NCI-H82 treated with DMSO at 0.1 percent for 48 hours (cell line): ENCODE measurements around the gene RPL27.

Experiments
- DNase-seq: peaks from one replicate; lab custom pipeline; 2025; ENCODE audit not compliant: unreplicated experiment; lab: John Stamatoyannopoulos, UW

The RPL27 gene

DNA sequence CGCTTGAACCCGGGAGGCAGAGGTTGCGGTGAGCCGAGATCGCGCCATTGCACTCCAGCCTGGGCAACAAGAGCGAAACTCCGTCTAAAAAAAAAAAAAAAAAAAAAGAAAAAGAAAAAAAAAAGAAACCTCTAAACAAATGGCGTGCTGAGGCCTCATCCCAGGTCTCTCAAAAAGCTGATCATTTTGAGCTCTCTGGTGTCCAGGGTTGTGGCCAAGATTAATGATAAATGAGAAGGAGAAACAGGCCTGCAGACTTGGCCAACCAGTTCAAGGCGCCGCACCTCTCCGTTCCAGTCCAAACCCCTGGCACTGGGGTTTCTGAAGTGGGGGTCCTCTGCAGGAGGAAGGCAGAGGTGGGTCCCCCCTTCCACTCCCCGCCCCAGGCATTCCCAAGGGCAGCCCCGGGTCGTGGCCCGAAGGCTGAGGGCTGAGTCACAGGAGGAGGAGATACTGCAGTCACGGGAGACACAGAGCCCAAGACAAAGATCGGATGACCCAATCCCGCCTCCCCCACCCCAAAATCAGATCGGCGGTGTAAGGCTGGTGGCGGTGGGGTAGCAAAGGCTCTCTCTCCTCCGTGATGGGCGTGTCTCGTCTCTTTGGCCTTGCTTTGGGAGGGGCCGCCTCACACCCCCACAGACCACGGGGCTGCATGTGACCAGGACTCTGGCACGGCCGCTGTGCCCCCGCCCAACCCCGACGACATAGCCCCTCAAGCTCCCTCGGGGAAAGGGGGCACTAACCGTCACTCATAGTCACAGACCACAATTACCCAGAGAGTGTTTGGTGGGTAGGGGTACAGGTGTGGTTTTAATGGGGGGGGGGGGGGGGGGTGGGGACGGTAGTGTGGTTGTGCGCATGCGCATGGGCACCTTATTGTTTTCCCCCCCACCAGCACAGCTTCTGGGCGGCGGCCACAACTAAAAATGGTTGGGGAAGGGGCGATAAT is 22.8 kb downstream of the RPL27 start:
- no peak for DNase-seq

DNA sequence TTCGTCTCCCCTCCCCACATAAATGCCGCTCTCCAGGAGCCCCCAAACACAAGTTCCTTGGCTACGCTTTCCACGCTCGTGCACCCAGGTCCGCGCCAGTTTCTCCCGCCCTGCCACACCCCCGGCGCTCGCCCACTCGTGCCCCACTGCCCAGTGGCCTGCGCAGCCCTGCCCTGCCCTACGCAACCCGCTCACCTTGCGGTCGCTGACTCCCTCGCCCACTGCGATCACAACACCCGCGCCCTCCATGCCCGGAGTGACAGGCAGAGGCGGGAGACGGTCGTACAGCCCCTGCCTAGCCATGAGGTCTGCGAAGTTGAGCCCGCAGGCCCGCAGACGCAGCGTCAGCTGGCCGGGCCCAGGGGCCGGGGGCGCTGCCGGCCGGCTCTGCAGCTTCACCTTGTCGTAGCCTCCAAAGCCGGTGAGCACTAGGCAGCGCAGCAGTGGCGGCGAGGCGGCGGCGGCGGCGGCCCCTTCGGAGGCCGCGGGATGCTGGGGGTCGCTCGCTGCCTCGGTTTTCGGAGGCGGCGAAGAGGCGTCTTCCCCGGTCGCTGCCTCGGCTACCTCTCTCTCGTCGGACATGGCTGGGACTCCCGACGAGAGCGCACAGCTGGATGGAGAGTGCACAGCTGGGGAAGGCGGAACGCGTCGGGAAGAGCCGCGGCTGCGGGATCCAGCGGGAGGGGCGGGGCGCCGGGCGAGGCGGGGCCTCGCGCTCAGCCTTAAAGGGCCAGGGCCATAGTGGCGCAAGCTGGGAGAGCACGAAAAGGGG is 23.7 kb downstream of the RPL27 start, which contains the start of gene VAT1:
Gene VAT1 (minus strand): TSS at position 645 of the 772 bp plus-strand sequence. CDS start 63 bp downstream, at position 582.
- DNase-seq = peak; percentile 67

DNA sequence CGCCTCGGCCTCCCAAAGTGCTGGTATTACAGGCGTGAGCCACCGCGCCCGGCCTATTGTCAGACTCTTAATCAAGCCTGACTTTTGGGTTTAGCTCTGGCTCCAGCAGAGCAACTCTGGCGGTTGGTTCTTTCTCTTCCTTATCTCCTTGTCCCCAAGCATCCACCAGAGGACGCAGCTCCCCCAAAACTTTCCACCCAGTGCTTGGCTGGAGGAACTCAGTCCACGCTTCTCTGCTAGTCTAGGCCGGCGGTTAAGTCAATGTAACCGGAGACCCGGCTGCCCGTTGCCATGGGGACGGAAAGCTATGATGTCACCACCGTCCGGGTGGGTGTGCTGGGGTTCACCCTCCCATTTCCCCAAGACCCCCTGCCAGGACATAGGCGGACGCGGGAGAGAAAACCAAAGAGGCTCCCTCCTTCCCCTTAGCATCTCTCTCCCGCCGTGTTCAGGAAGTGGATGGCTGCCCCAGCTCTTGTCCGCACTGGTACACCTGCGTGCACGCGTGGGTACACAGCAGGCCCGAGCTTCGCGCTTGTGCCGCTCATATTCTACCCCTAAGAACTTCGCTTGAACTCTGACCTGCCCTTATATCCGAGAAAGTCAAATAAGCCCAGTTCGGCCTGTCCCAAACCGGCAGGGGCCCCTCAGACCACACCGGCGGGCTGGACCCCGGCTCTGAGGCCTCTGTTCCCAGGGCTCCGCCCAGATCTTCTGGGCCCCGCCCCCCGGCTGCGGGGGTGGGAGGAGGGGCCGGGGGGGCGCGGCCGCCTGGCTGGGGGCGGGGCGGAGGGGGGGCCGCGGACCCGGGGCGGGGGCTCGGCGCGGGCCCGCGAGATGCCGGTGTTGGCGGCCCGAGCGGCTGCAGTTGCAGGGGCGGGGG is 26.4 kb downstream of the RPL27 start, which contains the start of gene RND2:
Gene RND2 (plus strand): TSS at position 825 of the 883 bp plus-strand sequence. CDS start 117 bp downstream, outside the sequence.
- DNase-seq = peak; percentile 82

DNA sequence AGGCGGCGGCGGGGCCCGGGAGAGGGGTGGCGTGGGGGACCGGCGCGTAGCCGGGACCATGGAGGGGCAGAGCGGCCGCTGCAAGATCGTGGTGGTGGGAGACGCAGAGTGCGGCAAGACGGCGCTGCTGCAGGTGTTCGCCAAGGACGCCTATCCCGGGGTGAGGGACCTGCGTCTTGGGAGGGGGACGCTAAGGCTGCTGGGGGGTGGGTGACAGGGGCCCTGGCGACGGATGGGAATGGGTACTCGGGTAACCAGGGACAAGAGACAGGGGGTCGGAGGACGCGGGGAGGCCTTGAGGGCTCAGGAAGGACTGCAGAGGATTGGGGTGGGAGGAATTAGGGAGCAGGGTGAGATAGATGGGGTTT is 27.1 kb downstream of the RPL27 start:
- no peak for DNase-seq

DNA sequence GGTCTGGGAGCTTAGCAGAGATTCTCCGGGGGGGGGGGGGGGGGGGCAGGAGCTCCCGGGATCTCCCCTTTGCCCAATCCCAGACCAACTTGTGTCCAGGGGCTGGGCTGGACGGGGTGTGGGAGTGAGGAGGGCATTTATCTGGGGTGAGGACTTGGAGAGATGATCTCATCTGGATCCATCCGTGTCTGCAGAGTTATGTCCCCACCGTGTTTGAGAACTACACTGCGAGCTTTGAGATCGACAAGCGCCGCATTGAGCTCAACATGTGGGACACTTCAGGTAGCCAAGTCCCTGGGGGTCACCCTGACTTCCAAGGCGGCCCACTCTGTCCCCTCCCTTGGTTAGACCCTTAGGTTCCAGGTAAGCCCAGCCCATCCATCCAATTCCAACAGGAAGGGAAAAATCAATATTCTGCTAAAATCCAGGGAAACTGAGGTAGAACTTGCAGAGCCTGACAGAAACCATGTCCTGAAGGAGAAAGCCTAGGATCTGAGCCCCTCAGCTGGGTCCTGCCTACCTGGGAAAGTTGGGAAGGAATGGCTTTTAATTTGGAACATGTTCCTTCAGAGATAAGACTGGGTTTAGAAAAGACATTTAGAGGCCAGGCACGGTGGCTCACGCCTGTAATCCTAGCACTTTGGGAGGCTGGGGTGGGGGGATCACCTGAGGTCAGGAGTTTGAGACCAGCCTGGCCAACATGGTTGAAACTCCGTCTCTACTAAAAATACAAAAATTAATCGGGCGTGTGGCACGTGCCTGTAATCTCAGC is 27.7 kb downstream of the RPL27 start:
- no peak for DNase-seq

DNA sequence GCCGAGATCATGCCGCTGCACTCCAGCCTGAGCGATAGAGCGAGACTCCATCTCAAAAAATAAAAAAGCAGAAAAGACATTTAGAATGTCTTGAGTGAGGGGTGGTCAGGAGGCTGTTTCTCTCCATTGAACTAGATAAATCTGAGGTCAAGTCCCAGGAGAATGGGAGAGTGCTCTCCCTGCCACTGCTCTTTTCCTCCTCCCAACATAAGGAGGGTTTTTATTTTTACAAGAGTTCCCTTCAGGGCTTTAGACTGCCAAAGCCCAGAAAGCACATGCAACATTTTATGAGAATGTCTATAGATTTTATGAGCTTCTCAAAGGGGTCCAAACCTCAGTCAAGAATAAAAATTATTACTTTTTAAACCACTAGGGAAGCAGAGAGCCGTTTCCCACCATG is 28.4 kb downstream of the RPL27 start:
- DNase-seq = no peak

DNA sequence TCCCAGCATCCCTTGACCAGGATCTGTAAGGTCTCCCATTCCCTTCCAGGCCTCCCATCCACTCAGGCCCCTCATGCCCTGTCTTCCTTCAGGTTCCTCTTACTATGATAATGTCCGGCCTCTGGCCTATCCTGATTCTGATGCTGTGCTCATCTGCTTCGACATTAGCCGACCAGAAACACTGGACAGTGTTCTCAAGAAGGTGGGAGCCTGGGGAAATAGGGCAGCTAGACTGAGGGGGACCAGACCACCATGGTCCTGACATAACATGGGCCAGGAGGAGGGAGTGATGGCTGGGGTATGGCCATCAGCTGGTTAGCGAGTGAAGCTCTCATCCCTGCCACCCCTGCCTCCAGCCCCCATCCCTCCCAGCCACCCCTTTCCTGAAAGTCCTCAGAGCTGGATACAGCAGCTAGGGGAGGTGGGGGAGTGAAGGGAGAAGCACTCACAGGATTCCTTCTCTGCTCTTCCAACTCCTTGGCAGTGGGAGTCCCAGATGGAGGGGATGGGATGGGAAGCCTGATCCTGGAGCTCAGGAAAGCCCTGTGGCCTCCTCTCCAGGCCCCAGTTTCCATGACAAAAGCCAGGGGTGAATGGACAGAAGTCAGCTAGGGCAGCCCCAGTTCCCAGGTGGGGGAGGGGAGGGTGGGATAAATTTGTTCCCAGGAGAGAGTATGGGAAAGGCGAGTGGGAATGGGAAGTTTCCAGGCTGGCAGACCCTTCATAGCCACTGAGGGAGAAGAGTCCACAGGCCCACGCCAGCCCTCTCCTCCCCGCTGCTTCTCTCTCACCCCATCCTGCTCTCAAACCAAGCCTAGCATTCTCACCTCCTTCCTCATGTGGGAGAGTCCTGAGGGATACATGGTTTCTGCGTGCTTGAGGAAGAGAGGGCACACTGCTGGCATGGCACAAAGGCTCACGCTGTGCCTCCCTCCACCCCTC is 29.1 kb downstream of the RPL27 start:
- DNase-seq = no peak

DNA sequence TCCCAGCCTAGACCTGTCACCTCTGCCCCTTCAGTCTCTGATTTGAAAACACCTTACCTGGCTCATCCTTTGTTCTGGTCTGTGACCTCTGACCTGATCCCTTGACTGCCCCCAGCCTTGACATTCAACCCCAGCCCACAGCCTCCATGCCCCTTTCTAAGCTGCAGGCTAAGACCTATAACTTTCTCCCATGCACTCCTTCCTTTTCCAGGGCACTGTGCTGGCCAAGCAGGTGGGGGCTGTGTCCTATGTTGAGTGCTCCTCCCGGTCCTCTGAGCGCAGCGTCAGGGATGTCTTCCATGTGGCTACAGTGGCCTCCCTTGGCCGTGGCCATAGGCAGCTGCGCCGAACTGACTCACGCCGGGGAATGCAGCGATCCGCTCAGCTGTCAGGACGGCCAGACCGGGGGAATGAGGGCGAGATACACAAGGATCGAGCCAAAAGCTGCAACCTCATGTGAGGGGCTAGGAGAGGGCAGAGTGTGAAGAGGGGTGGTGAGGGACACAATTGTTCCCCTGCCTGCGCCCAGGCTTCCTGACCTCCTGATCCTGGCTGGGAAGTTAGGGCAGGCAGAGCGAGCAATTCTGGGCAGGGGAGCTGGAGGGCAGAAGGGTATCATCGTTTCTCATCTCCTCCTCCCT is 30.1 kb downstream of the RPL27 start:
- DNase-seq = no peak

DNA sequence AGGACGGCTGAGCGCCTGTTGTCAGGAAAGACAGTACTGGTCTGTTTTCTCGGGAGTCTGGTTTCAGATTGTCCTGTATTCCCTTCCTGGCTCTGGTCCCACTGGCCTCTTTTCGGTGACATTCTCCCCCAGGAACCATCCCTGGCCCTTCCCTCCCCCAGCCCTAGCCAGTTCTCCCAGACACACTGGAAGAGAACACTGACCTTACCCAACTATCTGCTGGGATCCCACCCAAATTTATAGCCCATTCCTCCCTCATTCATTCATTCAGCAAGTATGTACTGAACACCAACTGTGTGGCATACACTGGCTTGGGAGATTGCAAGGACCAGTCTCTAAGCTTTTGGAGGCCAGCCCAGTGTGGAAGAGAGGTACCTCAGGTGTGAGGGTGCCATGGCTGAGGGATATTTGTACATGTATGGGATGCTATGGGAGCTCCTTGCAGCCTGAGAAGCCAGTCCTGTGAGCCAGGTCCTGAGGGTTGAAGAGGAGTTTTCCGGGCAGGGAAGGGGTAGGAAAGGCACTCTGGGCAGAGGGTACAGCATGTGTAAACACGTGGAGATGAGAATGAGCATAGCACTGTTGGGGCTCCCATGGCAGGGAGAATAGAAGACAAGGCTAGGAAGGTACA is 32.0 kb downstream of the RPL27 start:
- DNase-seq = no peak

DNA sequence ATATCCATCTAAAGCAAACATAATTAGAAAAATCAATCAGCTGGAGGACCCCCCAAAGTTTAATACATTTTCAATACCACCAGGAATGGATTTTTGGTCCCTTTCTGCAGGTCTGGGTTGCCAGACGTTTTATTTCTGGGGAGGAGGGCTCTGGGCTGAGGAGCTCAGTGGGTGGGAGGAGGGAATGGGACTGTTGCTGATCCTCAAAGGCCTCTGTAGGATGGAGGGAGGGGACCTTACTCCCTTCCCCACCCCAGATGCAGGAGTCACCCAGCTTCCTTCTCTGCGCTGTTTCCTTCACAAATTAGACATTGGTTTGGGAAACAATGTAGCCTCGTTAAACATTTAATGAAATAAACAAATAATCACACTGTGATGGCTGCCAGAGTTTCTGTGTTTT is 33.4 kb downstream of the RPL27 start:
- DNase-seq = no peak

DNA sequence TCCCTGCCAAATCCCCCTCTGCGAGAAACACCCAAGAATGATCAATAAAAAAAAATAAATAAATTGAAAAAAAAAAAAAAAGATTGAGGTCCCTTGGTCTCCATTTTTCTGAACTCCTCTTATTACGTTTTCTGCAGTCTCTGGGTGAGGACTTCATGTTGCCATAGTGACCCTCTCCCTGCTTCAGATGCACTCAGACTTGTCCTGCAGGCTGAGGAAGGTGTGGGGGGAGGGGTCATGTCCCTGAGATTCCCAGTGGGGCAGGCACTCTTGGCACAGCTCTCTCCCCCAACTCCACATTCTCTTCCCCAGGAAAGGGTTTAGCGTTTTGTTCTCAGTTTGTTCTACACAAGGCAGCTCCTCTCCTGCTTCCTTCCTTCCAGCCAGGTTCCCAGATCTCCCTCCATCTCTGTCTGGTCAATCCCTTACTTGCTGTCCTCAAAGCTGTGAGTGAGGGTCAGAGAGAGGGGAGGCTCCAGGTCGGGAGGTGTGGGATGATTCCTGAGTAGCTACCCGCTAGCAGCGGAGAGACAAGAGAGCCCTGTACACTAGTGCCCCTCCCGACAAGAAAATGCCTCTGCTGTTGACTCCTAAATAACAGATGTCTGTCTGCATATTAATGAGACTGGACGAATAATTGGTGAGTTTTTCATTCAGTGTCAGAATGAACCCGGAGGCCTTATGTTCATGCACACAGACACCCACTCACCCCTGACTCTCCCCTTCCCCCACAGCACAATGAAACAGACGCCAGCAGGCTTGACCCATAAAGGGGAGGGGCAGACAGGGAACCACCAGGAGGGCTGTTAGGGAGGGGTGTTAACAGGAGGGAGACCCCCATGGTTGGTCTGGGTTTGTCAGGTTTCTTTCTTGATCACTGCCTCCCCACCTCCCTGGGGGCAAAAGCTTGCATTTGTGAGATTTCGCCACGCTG is 36.0 kb downstream of the RPL27 start:
- DNase-seq = peak; percentile 55

DNA sequence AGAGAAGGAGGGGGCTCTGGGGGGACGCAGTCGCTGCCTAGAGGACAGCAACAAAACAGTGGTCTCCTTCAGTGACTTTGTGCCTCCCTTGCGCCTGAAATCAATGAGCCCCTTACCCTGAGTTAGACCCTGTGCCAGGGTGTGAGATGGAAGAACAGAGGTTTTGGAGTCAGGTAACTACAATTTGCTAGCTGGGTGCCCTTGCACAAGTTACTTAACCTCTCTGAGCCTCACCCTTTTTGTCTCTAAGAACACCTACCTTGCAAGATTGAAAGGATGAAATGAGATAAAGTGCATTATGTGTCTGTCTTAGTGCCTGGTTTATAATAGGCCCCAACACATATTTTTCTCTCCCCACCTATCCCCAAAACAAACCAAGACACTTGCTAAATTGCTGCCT is 36.7 kb downstream of the RPL27 start:
- DNase-seq = no peak

DNA sequence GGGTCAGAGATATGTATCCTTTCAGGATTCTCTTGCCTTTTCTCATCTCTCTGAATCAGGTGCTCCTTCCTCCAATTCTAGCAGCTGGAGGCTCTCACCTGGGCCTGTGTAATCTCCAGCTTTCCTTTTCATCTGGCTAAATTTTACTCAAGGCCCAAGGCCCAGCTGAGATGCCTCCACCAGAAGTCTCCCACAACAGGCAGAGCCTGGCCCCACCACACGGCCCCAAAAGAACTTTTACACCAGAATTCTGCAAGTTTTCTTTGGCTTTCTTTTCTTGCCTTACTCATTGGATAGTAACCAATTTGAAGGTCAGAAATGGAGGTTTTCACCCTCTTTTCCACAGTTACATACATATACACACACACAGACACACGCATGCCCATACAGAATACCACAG is 41.4 kb downstream of the RPL27 start:
- DNase-seq = no peak

DNA sequence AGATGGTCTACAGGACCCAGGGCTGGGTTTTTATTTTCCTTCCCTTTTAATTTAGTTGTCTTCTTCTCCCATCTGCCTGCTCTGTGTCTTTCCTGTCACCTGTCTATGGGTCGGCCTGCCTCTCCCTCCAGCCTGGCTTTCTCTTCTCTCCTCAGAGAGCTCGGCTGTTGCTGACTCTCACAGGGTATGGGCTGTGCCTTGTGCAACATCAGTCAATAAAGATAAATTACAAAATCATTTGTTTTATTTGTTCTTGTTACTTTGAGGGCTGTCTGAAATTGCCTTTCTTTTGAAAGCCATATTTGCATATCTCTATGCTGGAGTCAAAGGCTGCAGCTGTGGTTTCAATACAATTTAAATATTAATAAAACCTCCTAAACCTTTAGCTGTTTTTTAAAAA is 42.4 kb downstream of the RPL27 start:
- DNase-seq = no peak

DNA sequence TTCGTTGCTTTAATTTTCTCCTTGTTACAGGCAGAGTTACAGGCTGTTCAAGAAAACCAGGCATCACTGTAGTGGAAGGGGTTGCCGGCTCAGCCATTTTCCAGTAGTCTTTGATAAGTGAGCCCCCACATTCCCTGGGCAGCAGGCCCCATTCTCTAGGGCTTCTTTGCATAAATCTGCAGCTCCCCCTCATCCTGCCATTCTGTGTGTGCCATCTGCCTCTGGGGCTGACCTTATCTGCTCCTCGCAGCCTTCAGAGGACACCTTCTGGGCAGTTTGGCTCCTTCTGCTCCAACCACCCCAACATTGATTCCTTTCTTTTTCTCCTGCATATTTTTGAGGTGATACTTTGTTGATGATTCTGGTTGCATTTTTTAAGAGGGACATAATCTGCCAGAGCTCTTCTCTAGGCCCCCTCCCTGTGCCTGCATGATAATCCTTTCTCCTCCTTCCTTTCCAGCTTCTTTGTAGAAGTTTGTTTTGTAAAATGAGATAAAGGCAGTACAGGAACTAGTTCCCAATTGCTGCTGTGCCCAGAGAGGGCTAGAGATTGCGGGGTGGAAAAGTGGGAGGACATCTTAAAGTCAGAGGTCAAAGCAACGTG is 43.9 kb downstream of the RPL27 start:
- DNase-seq = peak; percentile 34

DNA sequence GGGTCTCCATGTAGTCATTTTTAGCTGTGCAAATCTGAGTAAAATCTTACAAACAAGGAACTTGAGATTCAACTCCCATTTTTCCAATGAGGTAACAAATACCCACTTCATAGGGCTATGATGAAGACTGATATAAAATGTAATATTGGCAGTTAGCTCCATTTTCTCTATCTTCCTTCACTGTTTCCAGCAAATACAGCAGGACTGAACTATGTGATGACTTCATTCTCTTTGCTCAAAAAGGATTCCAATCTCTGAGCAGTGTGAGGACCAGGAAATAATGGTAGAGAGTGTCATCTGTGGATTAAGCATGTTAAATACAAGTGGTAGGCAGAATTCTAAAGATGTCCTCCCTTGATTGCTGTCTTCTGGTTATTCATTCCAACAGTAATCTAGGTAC is 45.1 kb downstream of the RPL27 start:
- no peak for DNase-seq

DNA sequence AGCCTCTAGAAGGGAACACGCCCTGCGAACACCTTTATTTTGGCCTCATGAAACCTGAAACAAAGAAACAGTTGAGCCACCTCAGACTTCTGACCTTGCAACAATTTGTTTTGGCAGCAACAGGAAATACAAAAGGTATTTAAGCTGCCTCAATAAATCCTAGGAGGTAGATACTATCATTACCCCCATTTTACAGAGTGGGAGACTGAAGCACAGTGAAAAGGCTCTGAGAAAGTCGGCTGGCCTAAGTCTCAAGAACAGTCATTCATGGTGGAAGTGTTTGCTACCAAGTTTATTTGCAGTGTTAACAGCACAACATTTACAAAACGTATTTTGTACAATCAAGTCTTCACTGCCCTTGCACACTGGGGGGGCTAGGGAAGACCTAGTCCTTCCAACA is 45.8 kb downstream of the RPL27 start:
- DNase-seq = no peak
